HCT116 (cell line): ENCODE measurements around the gene IL10.

Experiments used
- CTCF ChIP-seq, 3 experiments: fragments of 200-600 bp in 1 of 3; sonication (generic) in 1 of 3; IDR thresholded peaks in 2 of 3; conservative IDR thresholded peaks in 1 of 3; 2 replicates each; pipeline ENCODE4 v1.5.1; 2012 to 2017; ENCODE audit warnings: low read depth in 2 of 3, low read length in 2 of 3, antibody characterized with exemption in 1 of 3, borderline replicate concordance in 1 of 3, control low read depth in 1 of 3, mild to moderate bottlenecking in 1 of 3, mixed read lengths in 1 of 3, mixed run types in 1 of 3, moderate library complexity in 1 of 3; ENCODE audit not compliant: insufficient read depth in 1 of 3
- RAD21 ChIP-seq: IDR thresholded peaks from 2 replicates; pipeline ENCODE4 v1.6.1; 2012; ENCODE audit warnings: low read depth, mild to moderate bottlenecking

- no peak for TF ChIP-seq CTCF (IDR thresholded peaks at IDR 0.05 in 2 of 3, conservative IDR thresholded peaks at IDR 0.05 in 1 of 3; ENCODE audit: borderline replicate concordance in 1 of 3, insufficient read depth in 1 of 3, low read depth in 2 of 3, low read length in 2 of 3)
- no peak for TF ChIP-seq RAD21
Measured at GRCh38 chr1:206800411-206800810, 28.1 kb upstream of the IL10 start.
